ENCODE measurements around the gene TMSB15C. TPM values are rescaled to one million over a fixed set of nuclear protein-coding genes. Genes with fewer than 3 reads are reported as not detected.
"Not testable (repeated sequence)": the region's sequence is repeated elsewhere in the genome, so short reads cannot be mapped to it uniquely, and the experiment has no call there.

TMSB15C gene
- total RNA-seq: 1 to 10 TPM in 1 of 4 donors, under 1 TPM in 1, not detected in 2; 0.55 to 2.2 TPM

DNA sequence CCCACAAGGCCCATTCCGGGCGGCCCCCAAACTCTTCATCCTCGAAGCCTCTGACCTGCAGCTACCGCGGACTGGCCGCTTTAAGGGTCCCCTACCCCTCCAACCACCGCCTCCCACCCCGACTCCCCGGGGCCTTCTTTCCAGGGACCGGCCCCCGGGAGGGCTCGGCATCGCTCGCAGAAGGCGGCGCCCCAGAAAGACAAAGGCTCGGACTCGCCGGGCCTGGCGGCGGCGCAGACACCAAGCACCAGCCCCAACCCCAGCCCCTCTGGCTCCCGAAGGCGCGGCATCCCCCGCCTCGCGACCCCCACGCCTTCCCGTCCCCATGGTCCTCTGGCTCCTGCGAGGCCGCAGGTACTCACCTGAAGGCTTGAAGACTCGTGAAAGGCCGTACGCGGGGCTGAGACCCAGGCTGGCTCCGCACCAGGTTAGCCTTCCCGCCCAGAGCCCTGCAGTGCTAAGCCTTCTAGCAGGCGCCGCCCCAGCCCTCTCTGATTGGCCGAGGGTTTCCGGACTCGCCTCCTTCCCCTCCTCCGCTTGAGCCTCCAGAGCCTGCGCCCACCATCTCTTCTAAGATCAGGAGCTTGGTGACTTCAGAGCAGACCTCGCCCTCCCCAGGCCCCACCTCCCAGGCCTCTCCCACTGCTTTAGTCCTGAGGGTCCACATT lies at the start of gene TMSB15C:
TSS of gene TMSB15C (minus strand) at position 459 of the 668 bp plus-strand sequence.
- DNase-seq; H3K27me3 ChIP-seq; H3K4me3 ChIP-seq; H3K27ac ChIP-seq; in situ Hi-C loops (cut with MboI; ENCODE audit: low pct_ligation_motif_present in 1 of 4, low pct_unique_long_range_greater_than_20kb in 1 of 4, low sequenced_read_pairs in 3 of 4); intact Hi-C loops (cut with DNase I; ENCODE audit: low total_unique reads); H3K36me3 ChIP-seq; H3K4me1 ChIP-seq; H3K9me3 ChIP-seq: not testable (repeated sequence)
- WGBS, 2 donors (ENCODE audit: low coverage in 1 of 2): no CpG with 5 or more reads among the region's 46 CpGs

DNA sequence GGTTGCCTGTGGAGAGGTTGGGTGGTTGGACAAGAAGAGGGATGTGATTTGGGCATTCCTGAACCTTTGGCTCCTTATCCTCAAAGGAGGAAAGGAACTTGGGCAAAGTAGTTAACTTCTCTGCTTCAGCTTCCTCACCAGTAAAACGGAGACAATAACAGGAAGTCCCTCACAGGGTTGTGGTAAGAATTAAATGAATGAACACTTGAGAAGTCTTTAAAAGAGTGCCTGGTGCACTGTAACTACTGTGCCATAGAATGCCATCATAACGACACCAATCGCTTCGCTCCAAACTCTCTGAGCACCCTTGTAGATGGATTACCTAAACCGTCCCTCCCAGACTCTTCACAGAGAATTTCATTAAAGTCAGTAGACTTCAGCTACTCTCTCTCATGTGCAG lies 46.8 kb upstream of the TMSB15C start:
- 65% methylated on average over 5 of the region's 5 CpGs; no CpG with 5 or more reads in 1 of the 2 donors for WGBS, 2 donors (ENCODE audit: low coverage in 1 of 2)
- TF ChIP-seq POLR2AphosphoS5 (IDR thresholded peaks at IDR 0.05) (no peak), POLR2A (IDR thresholded peaks at IDR 0.05) (no peak), EP300 (IDR thresholded peaks at IDR 0.05; ENCODE audit: low read depth) (no peak)
- TF ChIP-seq, protein P1, sequence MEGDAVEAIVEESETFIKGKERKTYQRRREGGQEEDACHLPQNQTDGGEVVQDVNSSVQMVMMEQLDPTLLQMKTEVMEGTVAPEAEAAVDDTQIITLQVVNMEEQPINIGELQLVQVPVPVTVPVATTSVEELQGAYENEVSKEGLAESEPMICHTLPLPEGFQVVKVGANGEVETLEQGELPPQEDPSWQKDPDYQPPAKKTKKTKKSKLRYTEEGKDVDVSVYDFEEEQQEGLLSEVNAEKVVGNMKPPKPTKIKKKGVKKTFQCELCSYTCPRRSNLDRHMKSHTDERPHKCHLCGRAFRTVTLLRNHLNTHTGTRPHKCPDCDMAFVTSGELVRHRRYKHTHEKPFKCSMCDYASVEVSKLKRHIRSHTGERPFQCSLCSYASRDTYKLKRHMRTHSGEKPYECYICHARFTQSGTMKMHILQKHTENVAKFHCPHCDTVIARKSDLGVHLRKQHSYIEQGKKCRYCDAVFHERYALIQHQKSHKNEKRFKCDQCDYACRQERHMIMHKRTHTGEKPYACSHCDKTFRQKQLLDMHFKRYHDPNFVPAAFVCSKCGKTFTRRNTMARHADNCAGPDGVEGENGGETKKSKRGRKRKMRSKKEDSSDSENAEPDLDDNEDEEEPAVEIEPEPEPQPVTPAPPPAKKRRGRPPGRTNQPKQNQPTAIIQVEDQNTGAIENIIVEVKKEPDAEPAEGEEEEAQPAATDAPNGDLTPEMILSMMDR (IDR thresholded peaks at IDR 0.05): no peak
- no peaks in the 10 kb centered on the region for H3K9me3 ChIP-seq
- in situ Hi-C loops (cut with MboI; ENCODE audit: low pct_ligation_motif_present in 1 of 4, low pct_unique_long_range_greater_than_20kb in 1 of 4, low sequenced_read_pairs in 3 of 4) (no loop called here), intact Hi-C loops (cut with DNase I; ENCODE audit: low total_unique reads) (no loop called here)
- no peaks in the 10 kb centered on the region for H3K36me3 ChIP-seq
- DNase-seq: no peak
- no peak overlapping the region for H3K4me3 ChIP-seq
- H3K27me3 ChIP-seq: no peaks in the 10 kb centered on the region
- H3K27ac ChIP-seq: no peak overlapping the region
- no peaks in the 10 kb centered on the region for H3K4me1 ChIP-seq

DNA sequence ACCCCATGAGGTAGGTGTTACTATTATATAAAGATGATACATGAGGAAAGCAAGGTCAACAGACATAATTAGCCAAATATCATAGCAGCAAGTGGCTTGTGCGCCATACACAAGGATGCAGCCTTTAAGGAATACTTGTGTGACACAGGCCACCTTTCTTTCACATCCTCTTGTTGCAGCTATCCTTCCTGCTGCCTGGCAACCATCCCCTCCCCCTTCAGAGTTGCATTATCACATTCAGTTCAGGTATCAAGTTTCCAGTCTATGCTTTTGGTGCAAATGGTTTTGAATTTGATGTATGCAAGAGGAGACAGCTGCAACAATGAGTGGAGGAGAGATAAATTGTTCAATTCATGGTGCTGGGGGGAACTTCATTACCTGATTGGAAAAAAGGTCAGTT lies 42.7 kb upstream of the TMSB15C start:
- intact Hi-C loops (cut with DNase I; ENCODE audit: low total_unique reads) (no loop called here), in situ Hi-C loops (cut with MboI; ENCODE audit: low pct_ligation_motif_present in 1 of 4, low pct_unique_long_range_greater_than_20kb in 1 of 4, low sequenced_read_pairs in 3 of 4) (no loop called here)
- no peak for TF ChIP-seq POLR2AphosphoS5 (IDR thresholded peaks at IDR 0.05)
- Histone ChIP-seq H3K27ac (no peak overlapping the region), H3K36me3 (no peaks in the 10 kb centered on the region), H3K4me1 (no peaks in the 10 kb centered on the region), H3K27me3 (no peaks in the 10 kb centered on the region), H3K4me3 (no peak overlapping the region), H3K9me3 (no peaks in the 10 kb centered on the region)
- 90% methylated on average over 1 of the region's 1 CpG; no CpG with 5 or more reads in 1 of the 2 donors for WGBS, 2 donors (ENCODE audit: low coverage in 1 of 2)
- no peak for DNase-seq

DNA sequence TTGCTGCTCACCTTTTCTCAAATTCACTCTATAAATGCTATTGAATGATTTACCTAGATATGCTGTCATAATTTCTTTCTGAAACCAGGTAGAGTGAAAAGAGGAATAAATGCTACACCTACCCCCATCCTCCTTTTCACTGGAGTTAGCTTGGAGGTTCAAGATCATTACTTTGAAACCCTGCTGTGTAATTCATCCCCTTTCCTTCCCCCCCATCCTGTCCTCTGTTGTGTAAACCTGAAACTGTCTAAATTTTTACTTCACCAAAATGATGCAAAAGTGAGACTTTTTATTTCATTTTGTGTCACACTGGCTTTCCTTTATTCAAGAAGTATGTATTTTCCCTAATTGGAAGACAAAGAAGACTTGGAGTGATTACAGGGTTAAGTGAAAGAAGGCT lies 41.7 kb upstream of the TMSB15C start:
- intact Hi-C loops (cut with DNase I; ENCODE audit: low total_unique reads) (no loop called here), in situ Hi-C loops (cut with MboI; ENCODE audit: low pct_ligation_motif_present in 1 of 4, low pct_unique_long_range_greater_than_20kb in 1 of 4, low sequenced_read_pairs in 3 of 4) (no loop called here)
- TF ChIP-seq EP300 (IDR thresholded peaks at IDR 0.05; ENCODE audit: low read depth) (no peak), POLR2AphosphoS5 (IDR thresholded peaks at IDR 0.05) (no peak), POLR2A (IDR thresholded peaks at IDR 0.05) (no peak)
- TF ChIP-seq, protein P1 (IDR thresholded peaks at IDR 0.05): no peak

DNA sequence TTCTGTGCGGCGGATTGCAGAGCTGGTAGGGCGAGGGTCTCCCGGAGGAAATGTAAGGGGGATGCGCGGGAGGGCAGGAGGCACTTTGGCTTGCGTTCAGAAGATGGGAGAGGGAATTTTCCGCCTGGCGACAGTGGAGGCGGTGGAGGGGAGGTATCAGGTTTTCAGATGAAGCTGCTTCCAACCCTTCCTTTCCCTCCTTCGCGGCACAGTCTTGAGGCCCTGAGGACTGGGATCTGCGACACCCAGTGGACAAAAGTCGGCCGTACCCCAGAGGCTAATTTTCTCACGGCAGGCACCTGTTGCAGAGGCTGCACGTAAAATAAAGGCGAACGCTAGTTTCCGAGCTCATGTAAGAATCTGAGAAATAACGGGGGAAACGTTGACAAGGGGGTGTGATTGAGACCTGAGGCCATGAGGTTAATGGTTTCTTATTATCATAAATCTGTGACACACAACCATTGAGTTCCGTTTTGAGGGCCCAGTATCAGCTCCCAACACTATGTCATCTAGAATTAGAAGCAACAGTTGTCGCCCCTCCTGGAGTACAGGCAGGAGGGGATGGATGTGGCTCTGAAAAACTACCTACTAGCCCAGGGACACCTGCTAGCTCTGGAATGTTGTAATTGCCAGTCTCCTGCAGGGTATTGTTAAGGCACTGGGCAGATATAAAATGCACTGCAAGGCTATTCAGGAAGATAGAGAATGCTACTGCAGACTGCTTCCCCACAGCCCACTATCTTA lies 37.4 kb upstream of the TMSB15C start:
- peaks cover 0 to 3% (median 0%) of the 10 kb centered on the region in 4 donors for H3K4me1 ChIP-seq
- in situ Hi-C loops (cut with MboI; ENCODE audit: low pct_ligation_motif_present in 1 of 4, low pct_unique_long_range_greater_than_20kb in 1 of 4, low sequenced_read_pairs in 3 of 4) (no loop called here), intact Hi-C loops (cut with DNase I; ENCODE audit: low total_unique reads) (no loop called here)
- peak overlapping the region; percentile 31 to 80 (median 77) for H3K27ac ChIP-seq
- H3K4me3 ChIP-seq: peak overlapping the region in 3 of 4 donors; percentile 40 to 66 (median 46)
- 36% methylated on average over 24 of the region's 24 CpGs; no CpG with 5 or more reads in 1 of the 2 donors for WGBS, 2 donors (ENCODE audit: low coverage in 1 of 2)
- H3K9me3 ChIP-seq: no peaks in the 10 kb centered on the region
- peak; percentile 53 for DNase-seq
- no peaks in the 10 kb centered on the region for H3K36me3 ChIP-seq
- peaks cover 4% of the 10 kb centered on the region for H3K27me3 ChIP-seq
- TF ChIP-seq, protein P1 (IDR thresholded peaks at IDR 0.05): peak in 4 of 5 experiments; percentile 32 to 44 (median 36)
- TF ChIP-seq EP300 (IDR thresholded peaks at IDR 0.05; ENCODE audit: low read depth): no peak

More for the DNA sequence above, 41.7 kb upstream of the TMSB15C start:
- H3K36me3 ChIP-seq: no peaks in the 10 kb centered on the region
- no peak overlapping the region for H3K4me3 ChIP-seq
- no peak for DNase-seq
- H3K9me3 ChIP-seq: no peaks in the 10 kb centered on the region
- no peak overlapping the region for H3K27ac ChIP-seq
- H3K4me1 ChIP-seq: peaks cover 0 to 3% (median 0%) of the 10 kb centered on the region in 4 donors
- no peaks in the 10 kb centered on the region for H3K27me3 ChIP-seq

All from transverse colon (tissue), 4 donors.